Tibial nerve (tissue), 4 donors: Measurements from ENCODE around the gene COL1A1. TPM values are rescaled to one million over a fixed set of nuclear protein-coding genes. Genes with fewer than 3 reads are reported as not detected.

ENCODE experiments used
- DNase-seq, 2 donors: peaks; one replicate each; pipeline ENCODE4 v3.0.0-alpha.2; 2019; ENCODE audit warnings: low spot score in 2 of 2
- H3K27ac ChIP-seq, 4 donors: fragments of 200-600 bp; sonication (generic) in 3 of 4; one replicate each; pipeline ENCODE4 v1.5.1; 2017 to 2019; ENCODE audit warnings: mild to moderate bottlenecking in 1 of 4
- H3K27me3 ChIP-seq, 2 donors: fragments of 200-600 bp; sonication (generic) in 1 of 2; one replicate each; pipeline versions ENCODE4 v1.5.1 to v1.6.0; 2017 to 2019
- H3K36me3 ChIP-seq, 3 donors: fragments of 200-600 bp; sonication (generic); one replicate each; pipeline ENCODE4 v1.5.1; 2018 to 2019
- H3K4me1 ChIP-seq, 4 donors: fragments of 200-600 bp; sonication (generic) in 3 of 4; one replicate each; pipeline ENCODE4 v1.5.1; 2017 to 2019
- H3K4me3 ChIP-seq, 4 donors: fragments of 200-600 bp; sonication (generic) in 3 of 4; one replicate each; pipeline ENCODE4 v1.5.1; 2017 to 2019; ENCODE audit warnings: mild to moderate bottlenecking in 1 of 4, moderate library complexity in 1 of 4
- H3K9me3 ChIP-seq, 4 donors: fragments of 200-600 bp; sonication (generic) in 3 of 4; one replicate each; pipeline ENCODE4 v1.5.1; 2017 to 2019
- CTCF ChIP-seq, 5 experiments: fragments of 200-600 bp in 3 of 5; fragments of 450-650 bp in 2 of 5; sonication (generic) in 3 of 5; IDR thresholded peaks; one replicate each; pipeline ENCODE4 v1.5.1; 2016 to 2019; ENCODE audit warnings: antibody characterized with exemption in 5 of 5, mild to moderate bottlenecking in 3 of 5, moderate library complexity in 2 of 5
- EP300 ChIP-seq, 2 donors: sonication (generic); formaldehyde crosslinking; IDR thresholded peaks; one replicate each; pipeline ENCODE4 v1.6.1; 2017; ENCODE audit warnings: antibody characterized with exemption in 2 of 2, mild to moderate bottlenecking in 1 of 2
- POLR2A ChIP-seq, 2 donors: fragments of 450-650 bp; IDR thresholded peaks; one replicate each; pipeline ENCODE4 v1.6.1; 2017; ENCODE audit warnings: antibody characterized with exemption in 2 of 2, mild to moderate bottlenecking in 2 of 2, moderate library complexity in 2 of 2
- WGBS, 2 donors: methylation state at CpG; one replicate each; pipeline ENCODE4 v1.1.5; 2018; 5-methylcytosine and 5-hydroxymethylcytosine counted together
- total RNA-seq, 4 donors: library from RNA; depleted of rRNA; stranded (reverse); fragments of >200 nt; gene quantifications; one replicate each; pipeline ENCODE4 v1.1.0, GENCODE V29; 2016

COL1A1 gene
- total RNA-seq, 4 donors from 2014 or later = 31.5 to 185 (median 73.0) TPM

GRCh38 chr17:50181591-50182560 lies 19.6 kb downstream of the COL1A1 start:
- Histone ChIP-seq H3K27me3 (no peaks in the 10 kb centered on the region), H3K36me3 (peaks cover 0 to 17% (median 0%) of the 10 kb centered on the region in 3 donors), H3K4me3 (peak overlapping the region in 1 of 4 donors; percentile 33), H3K27ac (peak overlapping the region; percentile 52 to 89 (median 70)), H3K4me1 (peaks cover 0 to 85% (median 31%) of the 10 kb centered on the region in 4 donors), H3K9me3 (no peaks in the 10 kb centered on the region)
- TF ChIP-seq POLR2A (IDR thresholded peaks at IDR 0.05) (no peak), CTCF (IDR thresholded peaks at IDR 0.05) (no peak), EP300 (IDR thresholded peaks at IDR 0.05) (no peak)
- DNase-seq = no peak
- 49 to 54% methylated on average over 12 of the region's 12 CpGs for WGBS, 2 donors

GRCh38 chr17:50181144-50181543 lies 20.3 kb downstream of the COL1A1 start:
- no peak for DNase-seq
- 34 to 46% methylated on average over 13 of the region's 13 CpGs for WGBS, 2 donors

GRCh38 chr17:50180620-50181019 lies 20.8 kb downstream of the COL1A1 start:
- DNase-seq = no peak
- WGBS, 2 donors = 45 to 61% methylated on average over 12 of the region's 12 CpGs
- Histone ChIP-seq H3K4me1 (peaks cover 0 to 86% (median 29%) of the 10 kb centered on the region in 4 donors), H3K9me3 (no peaks in the 10 kb centered on the region), H3K4me3 (peak overlapping the region in 3 of 4 donors; percentile 19 to 33 (median 24)), H3K36me3 (peaks cover 0 to 4% (median 0%) of the 10 kb centered on the region in 3 donors), H3K27me3 (no peaks in the 10 kb centered on the region), H3K27ac (peak overlapping the region; percentile 52 to 89 (median 70))
- TF ChIP-seq EP300 (IDR thresholded peaks at IDR 0.05) (no peak), POLR2A (IDR thresholded peaks at IDR 0.05) (no peak), CTCF (IDR thresholded peaks at IDR 0.05) (no peak)

More at GRCh38 chr17:50181144-50181543, 20.3 kb downstream of the COL1A1 start:
- Histone ChIP-seq H3K27me3 (no peaks in the 10 kb centered on the region), H3K4me1 (peaks cover 0 to 84% (median 32%) of the 10 kb centered on the region in 4 donors), H3K4me3 (peak overlapping the region in 3 of 4 donors; percentile 19 to 33 (median 24)), H3K27ac (peak overlapping the region; percentile 52 to 89 (median 70)), H3K9me3 (no peaks in the 10 kb centered on the region), H3K36me3 (peaks cover 0 to 9% (median 0%) of the 10 kb centered on the region in 3 donors)
- TF ChIP-seq CTCF (IDR thresholded peaks at IDR 0.05) (no peak), EP300 (IDR thresholded peaks at IDR 0.05) (peak in 1 of 2 donors; percentile 85), POLR2A (IDR thresholded peaks at IDR 0.05) (peak in 1 of 2 donors; percentile 25)

- peak overlapping the region in 1 of 4 donors; percentile 33 for H3K4me3 ChIP-seq
- H3K27me3 ChIP-seq = no peaks in the 10 kb centered on the region
- DNase-seq = no peak
- H3K4me1 ChIP-seq = peaks cover 0 to 86% (median 27%) of the 10 kb centered on the region in 4 donors
- H3K36me3 ChIP-seq = no peaks in the 10 kb centered on the region
- 84 to 87% methylated on average over 4 of the region's 4 CpGs for WGBS, 2 donors
- H3K27ac ChIP-seq = peak overlapping the region; percentile 52 to 89 (median 70)
- H3K9me3 ChIP-seq = no peaks in the 10 kb centered on the region
- TF ChIP-seq CTCF (IDR thresholded peaks at IDR 0.05) (no peak), POLR2A (IDR thresholded peaks at IDR 0.05) (no peak), EP300 (IDR thresholded peaks at IDR 0.05) (no peak)
Observed at GRCh38 chr17:50180111-50180510, 21.3 kb downstream of the COL1A1 start.
